SKM-1 treated with dmso at 0.1 percent for 144 hours (cell line): ENCODE data around the gene RPS17.

Source experiments
- DNase-seq: peaks from one replicate; lab custom pipeline; 2025; ENCODE audit not compliant: unreplicated experiment; lab: John Stamatoyannopoulos, UW

Gene RPS17

GRCh38 chr15:82540055-82540983 lies at the start of gene RPS17:
RPS17 (minus strand) TSS chr15:82540457; CDS start chr15:82540428, 29 bp downstream.
- no peak for DNase-seq

GRCh38 chr15:82587805-82588204 lies 47.5 kb upstream of the RPS17 start:
- no peak for DNase-seq

DNA sequence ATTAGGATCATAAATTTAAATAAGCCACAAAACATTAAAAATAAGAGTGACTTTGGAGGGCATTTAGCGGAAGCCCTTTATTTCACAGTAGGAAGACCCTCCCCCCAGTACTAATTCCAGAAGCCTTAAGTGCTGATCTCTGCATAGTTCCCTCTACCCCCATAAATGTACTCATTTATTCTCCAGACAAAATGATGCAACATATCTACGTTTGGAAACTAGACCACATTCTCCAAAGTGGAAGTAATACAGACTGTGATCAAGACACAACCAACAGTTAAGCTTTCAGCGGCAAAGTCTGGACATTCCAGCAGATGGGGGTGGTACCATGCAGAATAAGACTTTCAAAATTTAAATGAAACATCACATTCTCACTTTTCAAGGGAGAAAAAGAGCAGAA lies 44.8 kb upstream of the RPS17 start:
- DNase-seq: peak; percentile 70

- no peak for DNase-seq
Observed at GRCh38 chr15:82580713-82581112, 40.5 kb upstream of the RPS17 start.

- no peak for DNase-seq
Observed at GRCh38 chr15:82575335-82575734, 35.1 kb upstream of the RPS17 start.

DNA sequence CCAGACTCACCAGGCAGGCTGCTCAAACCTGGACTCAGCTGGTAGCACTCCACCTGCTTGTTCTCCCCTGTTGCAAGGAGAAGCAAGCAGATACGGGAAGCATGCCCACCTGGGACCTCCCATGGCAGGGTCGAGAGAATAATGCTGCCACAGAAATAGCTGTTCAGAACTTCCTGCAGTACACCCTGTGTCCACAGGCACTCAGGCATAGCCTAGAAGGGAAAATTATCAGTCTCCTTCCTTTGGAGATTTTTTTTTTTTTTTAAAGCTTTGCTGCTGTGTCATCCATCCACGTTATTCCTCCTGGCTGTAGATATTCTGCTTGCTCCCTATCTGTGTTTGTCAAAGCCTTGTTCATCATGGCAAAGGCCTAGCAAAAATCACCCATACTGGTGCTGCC lies 32.7 kb upstream of the RPS17 start:
- DNase-seq: no peak

GRCh38 chr15:82572311-82572710 lies 32.1 kb upstream of the RPS17 start:
- no peak for DNase-seq

GRCh38 chr15:82571722-82572222 lies 31.5 kb upstream of the RPS17 start:
- DNase-seq: no peak

GRCh38 chr15:82570721-82571508 lies 30.7 kb upstream of the RPS17 start:
- DNase-seq: no peak

DNA sequence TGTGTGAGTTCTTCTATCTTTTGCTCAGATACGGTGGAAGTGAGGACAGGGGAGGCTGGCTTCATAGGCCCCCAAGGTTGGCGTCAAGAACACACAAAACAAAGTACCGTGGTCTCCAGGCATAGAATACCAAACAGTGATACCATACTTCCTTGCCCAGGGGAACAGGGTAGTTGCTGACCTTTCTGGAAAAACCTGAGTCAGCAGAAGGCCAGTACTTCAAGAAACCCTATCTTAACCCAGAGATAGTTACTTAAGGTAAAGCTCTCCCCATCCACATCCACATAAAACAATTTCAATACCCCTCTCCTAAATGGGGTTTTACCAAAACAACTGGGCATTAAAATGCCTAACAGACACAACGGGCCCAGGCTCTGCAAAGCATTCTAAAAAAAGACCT lies 29.6 kb upstream of the RPS17 start:
- DNase-seq: no peak

GRCh38 chr15:82568986-82569385 lies 28.7 kb upstream of the RPS17 start:
- DNase-seq: no peak

- no peak for DNase-seq
Observed at GRCh38 chr15:82567661-82568060, 27.4 kb upstream of the RPS17 start.

DNA sequence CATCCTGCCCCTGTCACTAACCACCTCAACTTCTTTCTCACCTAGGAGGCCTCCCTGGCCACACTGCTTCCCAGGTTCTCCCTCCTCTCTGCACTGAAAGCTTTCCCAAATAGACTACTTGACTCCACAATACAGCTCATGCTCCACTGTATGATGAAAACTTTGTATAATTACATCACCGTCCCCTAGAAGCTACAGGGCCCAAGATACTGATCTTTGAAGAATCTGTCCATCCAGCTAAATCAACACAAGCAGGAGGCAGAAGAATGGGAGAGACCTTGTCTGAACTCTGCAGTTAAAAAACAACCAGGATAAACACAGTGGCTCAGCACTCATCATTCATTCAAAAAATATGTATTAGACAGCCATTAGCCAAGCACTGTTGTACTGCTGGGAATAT lies 26.4 kb upstream of the RPS17 start:
- no peak for DNase-seq

DNA sequence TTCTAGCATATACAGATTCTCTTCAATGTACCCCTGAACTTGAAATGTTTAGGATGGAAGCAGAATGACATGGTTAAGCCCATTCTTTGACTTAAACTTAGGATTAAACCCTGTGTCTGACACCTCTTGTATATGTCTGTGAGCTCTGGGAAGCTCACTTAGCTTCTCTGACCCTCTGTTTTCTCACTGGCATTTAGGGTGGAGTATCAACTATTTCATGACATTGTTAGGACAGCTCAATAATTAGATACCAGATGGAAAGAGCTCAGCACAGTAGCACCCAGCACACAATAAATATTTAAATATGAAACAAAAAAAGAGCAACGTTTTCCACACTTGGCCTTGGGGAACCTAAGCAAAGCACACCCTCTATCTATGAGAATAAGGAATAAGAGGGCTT lies 18.2 kb upstream of the RPS17 start:
- no peak for DNase-seq

DNA sequence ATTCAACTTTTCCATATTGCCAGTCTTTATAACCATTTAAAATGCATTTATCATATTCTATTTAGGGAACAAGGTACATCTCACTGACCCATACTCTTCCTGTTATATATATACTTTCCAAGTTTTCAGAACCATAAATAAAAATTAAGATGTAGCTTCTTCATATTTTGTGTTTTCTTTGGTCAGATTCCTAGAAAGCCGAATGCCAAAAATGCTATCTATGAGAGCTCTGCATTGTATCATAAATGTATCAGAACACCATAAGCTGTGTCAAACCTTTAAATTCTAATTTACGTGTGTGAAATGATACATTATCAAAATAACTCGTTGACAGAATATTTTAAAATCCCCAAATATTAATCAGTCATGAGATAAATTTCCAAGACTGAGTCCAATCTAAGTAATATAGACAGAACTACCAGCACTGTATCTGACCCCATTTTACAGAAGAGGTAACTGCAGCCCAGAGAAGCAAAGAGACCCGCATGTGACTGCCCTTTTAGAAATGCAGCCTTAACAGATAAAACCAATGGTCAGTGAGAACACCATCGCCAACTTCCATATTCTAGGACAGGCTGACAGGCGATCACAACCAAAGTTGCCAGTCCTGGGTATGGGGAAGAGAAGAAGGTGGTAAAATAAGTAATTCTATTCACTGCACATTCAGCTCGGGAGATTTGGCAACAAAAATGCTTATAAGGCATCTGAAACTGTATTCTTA lies 16.2 kb upstream of the RPS17 start:
- DNase-seq: no peak

DNA sequence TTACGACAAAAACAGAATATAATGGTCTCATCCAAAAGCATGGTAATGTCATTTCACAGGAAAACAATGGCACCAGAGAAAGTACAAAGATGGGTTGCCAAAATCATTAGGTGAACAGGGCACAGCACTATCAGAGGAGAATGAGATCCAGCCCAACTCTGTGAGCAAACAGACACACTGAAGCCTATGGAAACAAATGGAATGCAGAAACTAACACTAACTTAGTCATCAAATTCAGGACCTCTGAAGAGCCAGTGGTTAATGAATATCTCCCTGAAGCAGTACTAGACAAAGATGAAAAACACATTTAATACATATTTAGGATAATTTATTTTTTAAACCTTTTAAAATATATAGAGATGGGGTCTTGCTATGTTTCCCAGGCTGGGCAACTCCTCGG lies 14.6 kb upstream of the RPS17 start:
- DNase-seq: no peak

GRCh38 chr15:82554351-82554750 lies 14.1 kb upstream of the RPS17 start:
- no peak for DNase-seq

DNA sequence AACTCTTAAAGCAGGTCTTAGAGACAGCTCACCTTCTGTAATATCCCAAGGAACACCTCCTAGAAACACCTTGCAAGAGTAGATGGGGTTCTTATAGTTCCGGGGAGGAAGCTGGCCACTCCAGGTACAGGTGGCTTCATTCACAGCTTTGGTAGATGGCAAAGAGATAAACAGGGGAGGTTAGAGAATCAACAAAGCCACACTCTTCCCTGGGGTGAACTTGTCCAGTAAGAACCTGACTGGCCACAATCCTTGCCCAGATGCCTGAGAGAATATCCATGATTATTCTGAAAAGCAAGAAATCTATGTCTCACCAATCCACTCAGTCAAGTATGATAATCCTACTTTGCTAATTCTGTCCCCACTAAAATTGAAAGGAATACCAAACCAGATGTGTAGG lies 13.6 kb upstream of the RPS17 start:
- DNase-seq: no peak

- DNase-seq: no peak
Observed at GRCh38 chr15:82552861-82553260, 12.6 kb upstream of the RPS17 start.

GRCh38 chr15:82551646-82552247 lies 11.5 kb upstream of the RPS17 start:
- no peak for DNase-seq

- DNase-seq: no peak
Observed at GRCh38 chr15:82549199-82549665, 9.0 kb upstream of the RPS17 start.
